ENCODE measurements around the gene THEMIS2. TPM values are rescaled to one million over a fixed set of nuclear protein-coding genes. Genes with fewer than 3 reads are reported as not detected.

THEMIS2 gene
- total RNA-seq, 6 experiments from 2014 or later = 3.3 to 14.3 (median 7.6) TPM

GRCh38 chr1:27835046-27835445, 37.3 kb upstream of the THEMIS2 start:
- intact Hi-C loops (cut with DNase I) = no loop called here
- Histone ChIP-seq H3K9me3 (no peaks in the 10 kb centered on the region), H3K27ac (no peak overlapping the region), H3K27me3 (no peaks in the 10 kb centered on the region), H3K4me1 (peaks cover 0 to 11% (median 4%) of the 10 kb centered on the region in 4 donors), H3K4me3 (no peak overlapping the region), H3K36me3 (peaks cover 0 to 32% (median 2%) of the 10 kb centered on the region in 4 donors)
- ATAC-seq = no peak
- DNase-seq = no peak
- no peak for TF ChIP-seq POLR2A (IDR thresholded peaks at IDR 0.05)
- TF ChIP-seq CTCF (IDR thresholded peaks at IDR 0.05) = no peak

- ATAC-seq = no peak
- Histone ChIP-seq H3K27ac (no peak overlapping the region), H3K36me3 (peaks cover 0 to 37% (median 2%) of the 10 kb centered on the region in 4 donors), H3K27me3 (no peaks in the 10 kb centered on the region), H3K4me1 (peaks cover 0 to 11% (median 4%) of the 10 kb centered on the region in 4 donors), H3K4me3 (no peak overlapping the region), H3K9me3 (no peaks in the 10 kb centered on the region)
- intact Hi-C loops (cut with DNase I) = no loop called here
- 84% methylated on average over 1 of the region's 1 CpG for WGBS (ENCODE audit: insufficient coverage, low coverage, low lambda C conversion rate, missing lambda C conversion rate)
- no peak for DNase-seq
- TF ChIP-seq CTCF (IDR thresholded peaks at IDR 0.05) (no peak), POLR2A (IDR thresholded peaks at IDR 0.05) (no peak)
These were observed 36.8 kb upstream of the THEMIS2 start for GRCh38 chr1:27835501-27835900.

GRCh38 chr1:27849951-27850350, 22.4 kb upstream of the THEMIS2 start:
- Histone ChIP-seq H3K4me1 (no peaks in the 10 kb centered on the region), H3K27me3 (no peaks in the 10 kb centered on the region), H3K27ac (no peak overlapping the region), H3K36me3 (peaks cover 0 to 56% (median 20%) of the 10 kb centered on the region in 4 donors), H3K4me3 (no peak overlapping the region), H3K9me3 (no peaks in the 10 kb centered on the region)
- ATAC-seq = no peak
- DNase-seq = no peak
- TF ChIP-seq CTCF (IDR thresholded peaks at IDR 0.05) = no peak
- no peak for TF ChIP-seq POLR2A (IDR thresholded peaks at IDR 0.05)
- intact Hi-C loops (cut with DNase I) = loop anchor here in 1 of 2 donors (10.0 kb wide), 1 partner anchor 125 kb away; no protein-coding TSS in a partner anchor
- 96% methylated on average over 6 of the region's 7 CpGs for WGBS (ENCODE audit: insufficient coverage, low coverage, low lambda C conversion rate, missing lambda C conversion rate)

GRCh38 chr1:27855085-27855484, 17.3 kb upstream of the THEMIS2 start:
- ATAC-seq (no peak), DNase-seq (no peak)
- Histone ChIP-seq H3K27me3 (no peaks in the 10 kb centered on the region), H3K4me3 (no peak overlapping the region), H3K9me3 (no peaks in the 10 kb centered on the region), H3K27ac (no peak overlapping the region), H3K36me3 (peaks cover 0 to 13% (median 2%) of the 10 kb centered on the region in 4 donors), H3K4me1 (no peaks in the 10 kb centered on the region)
- WGBS (ENCODE audit: insufficient coverage, low coverage, low lambda C conversion rate, missing lambda C conversion rate) = 57% methylated on average over 6 of the region's 6 CpGs
- intact Hi-C loops (cut with DNase I) = loop anchor here in 1 of 2 donors (10.0 kb wide), 1 partner anchor 120 kb away; no protein-coding TSS in a partner anchor
- TF ChIP-seq POLR2A (IDR thresholded peaks at IDR 0.05) = no peak
- no peak for TF ChIP-seq CTCF (IDR thresholded peaks at IDR 0.05)

All from right lobe of liver (tissue), 6 donors.